GM18502 (cell line): ENCODE measurements around the gene RPS6KB2.

Experiments
- ATAC-seq: cut with Tn5 transposase; IDR thresholded peaks from one replicate; pipeline ENCODE4 v1.9.1; 2021; ENCODE audit warnings: mild to moderate bottlenecking; ENCODE audit not compliant: unreplicated experiment, poor library complexity

The RPS6KB2 gene

GRCh38 chr11:67428052-67429001 lies at the start of gene RPS6KB2:
TSS of gene RPS6KB2 (plus strand) at chr11:67428494. CDS start at chr11:67428546, 52 bp downstream.
- ATAC-seq = peak; percentile 81

GRCh38 chr11:67378544-67378943 lies 49.8 kb upstream of the RPS6KB2 start:
- no peak for ATAC-seq

GRCh38 chr11:67379061-67380058 lies 48.9 kb upstream of the RPS6KB2 start:
- ATAC-seq = no peak

GRCh38 chr11:67381244-67381972 lies 46.9 kb upstream of the RPS6KB2 start:
- no peak for ATAC-seq

- no peak for ATAC-seq
Observed at GRCh38 chr11:67382276-67383136, 45.8 kb upstream of the RPS6KB2 start.

- ATAC-seq = no peak
Observed at GRCh38 chr11:67384851-67385366, 43.4 kb upstream of the RPS6KB2 start.

- no peak for ATAC-seq
Observed at GRCh38 chr11:67387069-67387468, 41.2 kb upstream of the RPS6KB2 start.

GRCh38 chr11:67387518-67387917 lies 40.8 kb upstream of the RPS6KB2 start:
- no peak for ATAC-seq

GRCh38 chr11:67389477-67389876 lies 38.8 kb upstream of the RPS6KB2 start:
- no peak for ATAC-seq

GRCh38 chr11:67390947-67391303 lies 37.4 kb upstream of the RPS6KB2 start:
- no peak for ATAC-seq

- ATAC-seq = peak; percentile 67
Observed at GRCh38 chr11:67391304-67392182, 36.8 kb upstream of the RPS6KB2 start, which contains the start of gene RAD9A. TSS of gene RAD9A (plus strand) at chr11:67391986. CDS start at chr11:67392045, 59 bp downstream.

GRCh38 chr11:67392183-67392715 lies 36.0 kb upstream of the RPS6KB2 start:
- ATAC-seq = no peak

GRCh38 chr11:67393437-67393836 lies 34.9 kb upstream of the RPS6KB2 start:
- ATAC-seq = no peak

GRCh38 chr11:67393990-67394389 lies 34.3 kb upstream of the RPS6KB2 start:
- ATAC-seq = no peak

GRCh38 chr11:67395555-67396258 lies 32.6 kb upstream of the RPS6KB2 start:
- ATAC-seq = no peak

- no peak for ATAC-seq
Observed at GRCh38 chr11:67396259-67396581, 32.1 kb upstream of the RPS6KB2 start.
